Measurements from ENCODE around the gene FGFR2.
"Not testable (repeated sequence)": the region's sequence is repeated elsewhere in the genome, so short reads cannot be mapped to it uniquely, and the experiment has no call there.

The FGFR2 gene

DNA sequence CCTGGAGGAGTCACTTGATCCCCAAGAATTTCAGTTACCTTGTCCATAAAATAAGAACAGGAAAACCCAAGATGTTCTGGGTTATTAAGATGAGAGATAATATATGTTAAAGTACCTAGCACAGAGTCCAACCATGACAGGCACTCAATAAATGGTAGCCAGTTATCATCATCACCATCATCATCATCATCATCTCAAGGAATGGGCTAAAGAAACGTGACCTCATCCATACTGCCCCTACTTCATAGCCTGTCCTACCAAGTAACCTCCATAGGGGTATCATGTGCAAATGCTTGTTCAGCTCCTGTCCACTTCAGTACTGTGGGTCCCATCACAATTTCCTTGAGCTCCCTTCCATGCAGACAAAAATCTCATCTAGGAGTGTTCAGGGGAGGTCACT is 14.4 kb downstream of the FGFR2 start:
- no peak for DNase-seq

GRCh38 chr10:121583258-121583657 is 15.0 kb downstream of the FGFR2 start:
- no peak for DNase-seq

- no peak for DNase-seq
Measured at GRCh38 chr10:121580276-121581116, 17.7 kb downstream of the FGFR2 start.

DNA sequence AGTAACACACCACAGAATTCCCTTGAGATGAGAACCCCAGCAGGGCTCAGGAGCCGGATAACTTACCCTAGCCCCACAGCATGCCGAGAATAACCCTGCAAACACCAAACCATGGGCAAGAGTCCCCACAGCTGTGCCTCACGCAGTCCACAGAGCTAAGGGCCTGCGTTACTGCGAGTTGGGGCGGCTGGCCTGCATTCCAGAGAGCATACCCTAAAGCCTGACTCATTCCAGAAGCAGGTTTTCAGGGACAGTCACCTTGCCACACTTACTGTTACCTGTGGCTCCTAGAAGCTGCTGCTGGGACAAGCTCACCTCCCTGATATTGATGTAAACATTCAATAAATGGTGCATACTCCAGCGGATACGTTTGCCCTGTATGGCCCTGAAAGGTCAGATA is 18.6 kb downstream of the FGFR2 start:
- no peak for DNase-seq

- no peak for DNase-seq
Measured at GRCh38 chr10:121578965-121579364, 19.3 kb downstream of the FGFR2 start.

- no peak for DNase-seq
Measured at GRCh38 chr10:121578298-121578697, 19.9 kb downstream of the FGFR2 start.

- no peak for DNase-seq
Measured at GRCh38 chr10:121577568-121577967, 20.7 kb downstream of the FGFR2 start.

DNA sequence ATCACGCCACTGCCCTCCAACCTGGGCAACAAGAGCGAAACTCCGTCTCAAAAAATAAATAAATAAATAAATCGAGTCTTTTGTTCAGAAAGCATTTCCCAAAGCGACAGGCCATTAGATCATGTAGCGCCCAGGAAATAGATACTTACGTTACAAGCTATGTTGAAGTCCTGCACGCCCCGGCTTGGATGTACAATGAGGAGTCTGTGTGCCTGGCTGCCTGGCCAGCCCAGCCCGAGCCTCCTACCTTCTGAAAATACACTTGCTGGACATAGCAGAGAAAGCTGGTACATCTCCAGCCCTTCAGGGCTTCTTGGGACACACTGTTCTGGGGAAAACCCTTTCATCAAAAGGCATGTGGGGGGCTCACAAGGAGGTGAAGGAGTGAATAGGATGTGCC is 22.1 kb downstream of the FGFR2 start:
- no peak for DNase-seq

- no peak for DNase-seq
Measured at GRCh38 chr10:121574519-121575166, 23.6 kb downstream of the FGFR2 start.

GRCh38 chr10:121573538-121573941 is 24.7 kb downstream of the FGFR2 start:
- no peak for DNase-seq

- no peak for DNase-seq
Measured at GRCh38 chr10:121572859-121573537, 25.2 kb downstream of the FGFR2 start.

DNA sequence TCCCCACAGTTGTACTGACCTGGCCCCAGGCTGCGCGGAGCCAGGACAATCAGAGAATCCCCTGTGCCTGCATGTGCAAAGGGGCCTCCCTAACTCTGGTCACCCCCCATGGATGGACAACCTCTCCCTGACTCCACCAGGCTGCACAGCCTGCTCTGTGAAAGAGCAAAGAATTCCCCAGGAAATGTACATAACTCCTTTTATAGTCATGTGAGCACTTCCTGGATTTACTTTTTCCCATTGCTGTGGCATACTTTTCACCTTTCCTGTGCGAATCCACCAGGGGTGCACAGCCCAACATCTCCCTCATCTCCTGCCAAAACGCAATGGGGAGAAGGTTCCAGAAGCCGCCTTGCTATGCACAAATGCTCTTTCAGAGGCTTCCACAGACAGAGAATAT is 27.9 kb downstream of the FGFR2 start:
- DNase-seq, result no peak

DNA sequence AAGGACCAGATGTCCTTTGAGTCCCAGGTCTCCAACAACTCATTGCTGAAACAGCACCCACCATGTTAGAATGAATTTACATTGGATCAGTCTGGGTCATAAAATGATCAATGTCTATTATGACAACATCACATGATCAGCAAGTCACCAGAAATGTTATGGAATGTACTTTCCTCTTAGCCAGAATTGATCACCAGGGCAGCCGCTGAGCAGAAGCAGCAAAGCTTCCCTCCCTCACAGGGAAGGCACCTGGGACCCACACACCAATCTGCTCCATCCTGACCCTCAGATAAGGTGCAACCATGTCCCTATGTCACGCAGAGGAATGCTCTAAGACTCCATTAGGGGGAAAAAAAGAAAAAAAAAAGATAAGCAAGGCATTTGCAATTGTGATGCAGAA is 30.0 kb downstream of the FGFR2 start:
- DNase-seq, result no peak

DNA sequence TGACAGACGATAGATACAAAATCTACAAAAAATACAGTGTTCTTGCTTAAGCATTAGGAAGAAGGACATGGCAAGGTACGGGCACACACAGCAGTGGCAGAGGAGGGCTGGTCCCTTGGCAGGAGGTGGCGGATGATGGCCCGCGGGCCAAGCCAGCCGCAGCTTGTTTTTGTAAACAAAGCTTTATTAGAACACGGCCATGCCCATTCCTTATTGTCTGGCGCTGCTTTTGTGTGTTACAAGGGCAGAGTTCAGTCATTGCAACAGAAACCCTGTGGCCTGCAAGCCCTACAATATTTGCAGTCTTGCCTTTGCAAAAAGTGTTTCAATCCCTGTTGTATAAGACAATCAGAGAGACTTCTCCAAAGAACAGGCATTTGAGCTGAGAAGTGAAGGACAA is 30.7 kb downstream of the FGFR2 start:
- no peak for DNase-seq

DNA sequence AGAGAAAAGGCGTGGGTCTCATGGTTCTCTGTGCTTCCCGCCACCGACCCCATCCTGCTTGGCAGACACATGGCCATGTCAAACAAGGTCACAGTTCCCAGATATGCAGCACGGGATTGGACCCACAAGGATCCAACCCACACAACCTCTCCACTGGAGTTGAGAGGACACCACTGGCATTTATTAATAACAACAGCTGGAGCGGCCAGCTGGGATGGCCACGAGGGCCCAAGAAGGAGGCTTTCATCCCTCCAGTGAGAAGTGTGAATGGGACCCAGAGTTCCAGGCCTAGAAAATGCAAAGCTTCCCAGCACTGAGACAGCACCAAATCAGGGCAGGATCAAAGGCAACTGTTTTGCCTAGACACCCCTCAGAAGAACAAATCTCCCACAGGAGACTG is 31.5 kb downstream of the FGFR2 start:
- no peak for DNase-seq

- DNase-seq, result no peak
Measured at GRCh38 chr10:121559326-121560026, 38.8 kb downstream of the FGFR2 start.

DNA sequence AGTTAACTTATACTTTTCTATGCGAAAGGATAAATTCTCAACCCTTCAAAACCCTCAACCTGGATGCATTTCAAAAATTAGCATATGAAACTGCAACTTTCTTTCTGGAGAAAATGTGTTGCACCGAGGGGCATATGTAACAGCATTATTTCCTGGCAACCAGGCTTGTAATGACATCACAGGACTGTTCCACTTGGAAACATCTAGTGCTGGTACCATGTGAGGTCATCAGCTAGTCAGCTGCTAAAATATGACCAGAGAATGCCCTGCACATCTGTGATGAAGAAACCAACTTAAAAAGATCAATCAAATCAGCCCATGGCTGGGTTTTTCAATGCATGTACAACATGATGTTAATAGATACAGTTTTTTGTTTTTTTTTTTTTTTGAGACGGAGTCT is 40.0 kb downstream of the FGFR2 start:
- no peak for DNase-seq

DNA sequence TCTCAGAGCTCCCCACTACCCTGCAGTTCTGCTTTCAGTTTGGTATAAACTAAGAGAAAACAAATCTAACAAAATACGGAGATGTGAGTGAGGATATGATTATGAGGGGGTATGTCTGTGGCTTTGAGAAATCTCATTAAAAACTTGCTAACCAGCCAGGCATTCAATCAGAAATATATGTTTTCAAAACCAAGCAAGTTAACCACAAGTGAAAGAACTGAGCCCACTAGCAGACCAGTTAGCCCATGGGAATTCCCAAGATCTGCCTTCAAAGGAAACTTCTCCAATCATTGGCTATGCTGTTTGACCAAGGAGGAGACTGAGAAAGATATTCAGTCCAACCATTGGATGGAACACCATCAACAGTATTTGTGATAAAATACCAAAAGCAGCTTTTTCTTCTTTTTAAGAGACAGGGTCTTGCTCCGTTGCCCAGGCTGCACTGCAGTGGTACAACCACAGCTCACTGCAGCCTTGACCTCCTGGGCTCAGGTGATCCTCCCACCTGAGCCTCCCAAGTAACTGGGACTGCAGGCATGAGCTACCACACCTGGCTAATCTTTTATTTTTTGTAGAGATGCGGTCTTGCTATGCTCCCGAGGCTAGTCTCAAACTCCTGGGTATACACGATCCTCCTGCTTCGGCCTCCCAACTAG is 41.2 kb downstream of the FGFR2 start:
- no peak for DNase-seq

DNA sequence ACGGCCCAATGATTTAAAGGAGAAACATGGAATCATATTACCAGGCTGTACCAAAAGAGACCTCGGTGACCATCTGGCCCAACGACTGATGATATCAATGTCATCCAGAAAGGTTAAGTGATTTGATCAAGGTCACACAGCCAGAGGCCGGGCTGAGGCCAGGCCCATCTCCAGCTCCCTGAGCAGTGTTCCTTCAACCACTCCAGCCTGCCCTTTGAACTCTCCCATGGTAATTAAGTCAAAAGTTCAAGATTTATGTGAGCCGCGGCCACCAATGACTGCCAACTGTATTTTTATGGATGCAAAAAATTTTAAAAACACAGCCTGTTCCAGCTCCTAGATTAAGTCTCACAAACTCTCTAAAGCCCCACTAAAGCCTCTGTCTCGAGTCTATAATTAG is 41.8 kb downstream of the FGFR2 start:
- no peak for DNase-seq

- not testable (repeated sequence) for DNase-seq
Measured at GRCh38 chr10:121554916-121555315, 43.3 kb downstream of the FGFR2 start.

DNA sequence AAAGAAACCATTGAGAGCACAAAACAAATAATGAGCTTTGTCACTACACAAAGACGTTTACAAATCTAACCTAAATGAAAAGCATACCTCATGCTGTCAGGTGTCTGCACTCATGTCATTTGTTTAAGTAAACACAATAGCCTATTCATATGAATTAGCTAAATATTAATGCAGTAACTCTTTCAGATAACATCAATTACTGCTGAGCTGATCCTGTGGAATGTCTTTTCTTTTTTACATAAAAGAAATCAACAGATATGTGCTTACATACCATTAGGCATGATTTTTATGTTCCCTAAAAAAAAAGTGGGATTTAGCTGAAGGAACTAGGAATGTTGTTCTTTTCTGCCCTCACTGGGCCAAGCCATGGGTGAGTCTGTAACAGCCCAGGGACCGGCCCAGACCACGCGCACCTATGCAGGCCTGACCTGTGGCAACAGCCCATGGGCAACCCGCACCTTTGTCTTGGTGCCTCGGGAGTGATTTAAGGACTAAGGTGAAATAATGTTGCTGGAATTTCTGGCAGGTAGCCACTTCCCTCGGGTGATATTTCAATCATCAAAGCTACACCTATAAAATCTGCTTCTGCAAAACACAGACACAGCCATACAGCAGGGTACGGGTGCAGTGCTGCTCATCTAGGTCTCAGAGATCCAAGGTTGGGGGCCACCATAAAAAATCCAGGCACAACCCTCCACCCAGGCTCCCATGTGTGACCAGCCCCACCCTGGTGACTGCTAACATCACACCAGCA is 44.6 kb downstream of the FGFR2 start:
- no peak for DNase-seq

DNA sequence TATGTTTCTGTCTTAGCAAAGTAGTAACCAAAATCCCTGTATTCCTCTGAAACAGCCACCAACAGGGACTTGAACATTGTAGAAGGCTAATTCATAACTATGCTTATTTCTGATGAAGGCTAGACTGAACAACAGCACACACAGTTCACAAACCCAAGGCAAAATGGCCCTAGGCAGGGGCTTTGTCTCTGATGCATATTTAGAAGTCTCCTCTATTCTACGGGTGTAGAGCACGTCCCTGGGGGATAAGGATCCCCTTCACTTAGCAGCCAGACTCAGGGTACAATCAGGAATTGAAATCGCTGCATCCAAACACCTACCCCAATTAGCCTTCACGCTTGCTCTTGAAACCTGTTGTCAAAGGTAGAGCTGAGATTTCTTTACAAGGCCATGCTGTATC is 45.5 kb downstream of the FGFR2 start:
- no peak for DNase-seq
